ENCODE measurements around the gene GNL3L.

DNA sequence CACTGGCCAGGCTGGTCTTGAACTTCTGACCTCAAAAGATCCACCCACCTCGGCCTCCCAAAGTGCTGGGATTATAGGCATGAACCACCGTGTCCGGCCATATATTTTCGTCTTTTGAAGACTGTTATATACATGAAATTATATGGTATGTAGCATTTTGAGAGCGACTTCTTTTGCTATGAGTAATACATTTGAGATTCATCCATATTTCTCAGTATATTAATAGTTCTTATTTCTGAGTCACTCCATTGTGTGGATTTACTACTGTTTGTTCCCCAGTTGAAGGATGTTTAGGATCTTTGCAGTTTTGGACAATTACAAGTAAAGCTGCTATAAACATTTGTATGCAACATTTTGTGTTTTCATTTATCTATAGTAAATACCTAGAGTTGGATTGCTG, 34.9 kb downstream of the GNL3L start:
- TF ChIP-seq POLR2A (IDR thresholded peaks at IDR 0.05): no peak
- no peak for TF ChIP-seq CTCF (IDR thresholded peaks at IDR 0.05)

All from body of pancreas (tissue), 4 donors.